Measurements from ENCODE around the gene NPIPB5. TPM values are rescaled to one million over a fixed set of nuclear protein-coding genes. Genes with fewer than 3 reads are reported as not detected.
"Not testable (repeated sequence)": the region's sequence is repeated elsewhere in the genome, so short reads cannot be mapped to it uniquely, and the experiment has no call there.

The NPIPB5 gene
- 100 to 1,000 TPM in 1 of 4 donors, 10 to 100 TPM in 3; 41.8 to 199 (median 77.1) TPM for total RNA-seq

DNA sequence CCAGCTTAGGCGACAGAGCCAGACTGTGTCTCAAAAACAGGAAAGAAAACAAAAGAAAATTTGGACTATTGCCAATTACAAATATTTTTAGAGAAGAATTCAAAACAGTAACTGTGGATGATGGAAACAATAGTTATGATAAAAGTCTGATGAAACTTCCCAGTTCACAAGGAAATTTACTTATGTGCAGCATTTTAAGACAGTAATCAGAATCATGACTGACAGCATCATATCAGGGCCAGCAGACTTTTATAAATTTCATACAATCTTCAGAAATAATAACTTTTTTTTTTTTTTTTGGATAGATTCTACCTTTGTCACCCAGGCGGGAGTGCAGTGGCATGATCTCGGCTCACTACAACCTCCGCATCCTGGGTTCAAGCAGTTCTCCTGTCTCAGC, at the start of gene NPIPB5:
Gene NPIPB5 (plus strand): TSS at position 301 of the 400 bp plus-strand sequence. CDS start 2,911 bp downstream, outside the sequence.
- H3K36me3 ChIP-seq; intact Hi-C loops (cut with DNase I); H3K27ac ChIP-seq (replicated peaks in 1 of 4); DNase-seq (ENCODE audit: extremely low spot score); H3K4me1 ChIP-seq; H3K27me3 ChIP-seq; H3K9me3 ChIP-seq; H3K4me3 ChIP-seq: not testable (repeated sequence)
- no CpG with 5 or more reads among the region's 4 CpGs for WGBS

DNA sequence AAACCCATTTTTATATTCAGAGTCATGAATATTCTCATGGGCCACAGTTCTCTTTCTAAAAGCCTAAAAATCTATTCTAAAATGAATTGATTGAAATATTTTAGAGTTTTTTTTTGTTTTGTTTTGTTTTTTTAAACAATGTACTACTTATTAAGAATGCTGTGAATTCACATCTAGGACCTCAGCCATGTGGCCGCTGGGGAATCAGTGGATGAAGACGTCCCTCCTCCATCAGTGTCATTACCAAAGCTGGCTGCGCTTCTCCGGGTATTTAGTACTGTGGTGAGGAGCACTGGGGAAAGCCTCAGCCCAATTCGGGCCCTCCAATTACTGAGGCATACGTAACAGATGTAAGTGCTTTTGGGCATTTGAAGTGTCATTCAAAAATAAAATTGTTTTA, 41.8 kb upstream of the NPIPB5 start:
- H3K27ac ChIP-seq (replicated peaks in 1 of 4); H3K36me3 ChIP-seq; H3K4me1 ChIP-seq; H3K4me3 ChIP-seq; intact Hi-C loops (cut with DNase I); H3K9me3 ChIP-seq; DNase-seq (ENCODE audit: extremely low spot score); H3K27me3 ChIP-seq: not testable (repeated sequence)
- WGBS: no CpG with 5 or more reads among the region's 6 CpGs

DNA sequence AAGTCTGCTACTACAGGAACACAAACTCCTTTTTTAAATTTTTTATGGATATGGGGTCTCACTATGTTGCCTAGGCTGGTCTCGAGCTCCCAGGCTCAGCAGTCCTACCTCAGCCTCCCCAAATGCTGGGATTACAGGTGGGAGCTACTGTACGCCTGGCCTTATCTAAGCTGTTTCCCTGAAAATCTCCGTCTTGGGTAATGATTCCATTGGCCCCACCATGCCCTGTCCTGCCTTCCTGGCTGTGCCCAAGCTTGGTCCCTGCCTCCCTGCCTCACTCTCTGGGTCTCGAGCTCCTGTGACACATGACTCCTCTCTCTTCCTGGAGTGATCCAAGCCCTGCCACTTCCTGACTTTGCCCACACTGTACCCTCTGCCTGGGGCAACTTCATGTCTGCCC, 27.3 kb downstream of the NPIPB5 start:
- H3K27ac ChIP-seq (replicated peaks in 1 of 4); DNase-seq (ENCODE audit: extremely low spot score); H3K4me1 ChIP-seq; intact Hi-C loops (cut with DNase I); H3K36me3 ChIP-seq; H3K27me3 ChIP-seq; H3K4me3 ChIP-seq; H3K9me3 ChIP-seq: not testable (repeated sequence)
- 87% methylated on average over 4 of the region's 4 CpGs for WGBS

DNA sequence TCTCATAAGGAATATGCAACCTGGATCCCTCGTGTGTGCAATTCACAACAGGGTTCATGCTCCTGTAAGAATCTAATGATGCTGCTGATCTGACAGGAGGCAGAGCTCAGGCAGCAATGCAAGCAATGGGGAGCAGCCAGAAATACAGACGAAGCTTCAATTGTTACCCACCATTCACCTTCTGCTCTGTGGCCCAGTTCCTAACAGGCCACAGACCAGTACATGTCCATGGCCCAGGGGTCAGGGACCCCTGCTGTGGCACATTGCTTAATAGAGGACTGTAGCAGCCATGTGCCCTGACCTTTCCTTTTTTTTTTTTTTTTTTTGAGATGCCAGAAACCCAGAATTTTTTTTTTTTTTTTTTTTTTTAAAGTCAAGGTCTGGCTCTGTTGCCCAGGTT, 34.1 kb downstream of the NPIPB5 start:
- DNase-seq (ENCODE audit: extremely low spot score); H3K36me3 ChIP-seq; intact Hi-C loops (cut with DNase I); H3K9me3 ChIP-seq; H3K27ac ChIP-seq (replicated peaks in 1 of 4); H3K27me3 ChIP-seq; H3K4me3 ChIP-seq; H3K4me1 ChIP-seq: not testable (repeated sequence)
- WGBS: no CpG with 5 or more reads among the region's 2 CpGs

DNA sequence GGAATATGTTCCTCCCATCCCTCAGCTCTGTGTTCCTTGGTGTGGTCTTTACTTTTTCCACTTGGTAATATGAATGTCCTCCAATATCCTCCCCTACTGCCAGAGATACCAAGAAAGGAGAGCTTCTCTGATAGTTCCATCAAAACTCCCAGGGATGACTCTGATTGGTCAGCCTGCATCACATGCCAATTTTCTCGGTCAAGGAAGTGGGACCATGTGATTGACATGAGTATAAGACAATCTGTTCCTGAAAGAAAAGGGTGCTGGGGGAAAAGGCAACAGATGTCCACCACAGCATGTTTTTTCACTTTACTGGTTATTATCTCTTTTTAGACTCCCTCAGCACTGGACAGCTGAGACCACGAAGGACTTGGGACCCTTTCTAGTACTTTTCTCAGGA, 35.9 kb downstream of the NPIPB5 start:
- WGBS: 75% methylated on average over 2 of the region's 2 CpGs
- H3K4me3 ChIP-seq, H3K9me3 ChIP-seq: not testable (repeated sequence)

DNA sequence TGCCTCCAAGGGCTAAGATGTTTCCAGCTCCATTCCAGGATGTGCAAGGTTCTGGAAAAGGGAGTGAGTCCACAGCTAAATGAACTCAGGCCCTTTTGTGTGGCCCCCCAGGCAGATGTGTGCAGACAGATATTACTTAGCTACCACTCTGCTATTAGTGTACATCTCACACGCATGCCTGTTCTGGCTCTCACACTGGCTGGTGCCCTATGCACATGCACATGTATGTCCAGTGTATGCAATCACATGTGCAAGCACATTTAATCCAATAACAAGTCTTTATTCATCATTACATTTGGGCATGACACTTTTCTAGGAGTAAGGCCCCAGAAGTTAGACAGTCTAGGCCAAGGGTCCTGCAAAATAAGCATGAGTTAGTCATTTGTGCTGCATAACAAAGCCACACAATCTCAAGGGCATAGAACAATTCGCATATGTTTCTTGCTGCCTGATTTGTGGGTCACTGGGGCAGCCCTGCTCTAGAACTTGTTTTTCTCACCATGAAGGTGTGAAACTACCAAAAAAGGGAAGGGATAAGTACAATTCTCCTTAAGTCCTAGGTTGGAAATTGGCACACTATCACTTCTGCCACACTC, 36.6 kb downstream of the NPIPB5 start:
- WGBS: 100% methylated on average over 2 of the region's 2 CpGs
- H3K27ac ChIP-seq (replicated peaks in 1 of 4); H3K9me3 ChIP-seq; H3K4me3 ChIP-seq; H3K4me1 ChIP-seq; intact Hi-C loops (cut with DNase I); H3K27me3 ChIP-seq; H3K36me3 ChIP-seq: not testable (repeated sequence)
- peak; percentile 70 for DNase-seq (ENCODE audit: extremely low spot score)

More for the DNA sequence above, 35.9 kb downstream of the NPIPB5 start:
- H3K36me3 ChIP-seq; H3K27ac ChIP-seq (replicated peaks in 1 of 4); H3K4me1 ChIP-seq; H3K27me3 ChIP-seq; intact Hi-C loops (cut with DNase I): not testable (repeated sequence)
- peak; percentile 53 for DNase-seq (ENCODE audit: extremely low spot score)

DNA sequence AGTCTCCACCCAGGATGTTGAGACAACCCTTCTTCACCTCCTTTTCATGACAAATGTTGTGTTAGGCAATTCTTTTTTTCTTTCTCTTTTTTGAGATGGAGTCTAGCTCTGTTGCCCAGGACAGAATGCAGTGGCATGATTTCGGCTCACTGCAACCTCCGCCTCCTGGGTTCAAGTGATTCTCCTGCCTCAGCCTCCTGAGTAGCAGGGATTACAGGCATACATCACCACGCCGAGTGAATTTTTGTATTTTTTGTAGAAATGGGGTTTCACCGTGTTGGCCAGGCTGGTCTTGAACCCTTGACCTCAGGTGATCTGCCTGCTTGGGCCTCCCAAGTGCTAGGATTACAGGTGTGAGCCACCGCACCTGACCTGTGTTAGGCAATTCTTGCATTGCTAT, 39.2 kb downstream of the NPIPB5 start:
- H3K27me3 ChIP-seq; H3K27ac ChIP-seq (replicated peaks in 1 of 4); H3K4me1 ChIP-seq; H3K36me3 ChIP-seq; intact Hi-C loops (cut with DNase I); H3K9me3 ChIP-seq; H3K4me3 ChIP-seq: not testable (repeated sequence)
- WGBS: 93% methylated on average over 4 of the region's 6 CpGs
- DNase-seq (ENCODE audit: extremely low spot score): peak; percentile 14

DNA sequence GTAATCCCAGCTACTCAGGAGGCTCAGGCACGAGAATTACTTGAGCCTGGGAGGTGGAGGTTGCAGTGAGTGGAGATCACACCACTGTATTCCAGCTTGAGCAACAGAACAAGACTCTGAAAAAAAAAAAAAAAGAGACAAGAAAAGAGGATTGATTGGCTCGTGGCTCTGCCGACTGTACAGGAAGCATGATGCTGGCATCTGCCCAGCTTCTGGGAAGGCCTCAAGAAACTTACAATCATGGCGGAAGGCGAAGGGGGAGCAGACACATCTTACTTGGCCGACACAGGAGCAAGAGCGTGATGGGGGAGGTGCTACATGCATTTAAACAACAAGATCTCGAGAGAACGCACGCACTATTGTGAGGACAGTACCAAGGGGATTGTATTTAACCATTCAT, 40.5 kb downstream of the NPIPB5 start:
- H3K9me3 ChIP-seq; intact Hi-C loops (cut with DNase I); H3K4me3 ChIP-seq; H3K27ac ChIP-seq (replicated peaks in 1 of 4); H3K4me1 ChIP-seq; H3K36me3 ChIP-seq; H3K27me3 ChIP-seq: not testable (repeated sequence)
- DNase-seq (ENCODE audit: extremely low spot score): peak; percentile 24
- WGBS: 78% methylated on average over 6 of the region's 10 CpGs

DNA sequence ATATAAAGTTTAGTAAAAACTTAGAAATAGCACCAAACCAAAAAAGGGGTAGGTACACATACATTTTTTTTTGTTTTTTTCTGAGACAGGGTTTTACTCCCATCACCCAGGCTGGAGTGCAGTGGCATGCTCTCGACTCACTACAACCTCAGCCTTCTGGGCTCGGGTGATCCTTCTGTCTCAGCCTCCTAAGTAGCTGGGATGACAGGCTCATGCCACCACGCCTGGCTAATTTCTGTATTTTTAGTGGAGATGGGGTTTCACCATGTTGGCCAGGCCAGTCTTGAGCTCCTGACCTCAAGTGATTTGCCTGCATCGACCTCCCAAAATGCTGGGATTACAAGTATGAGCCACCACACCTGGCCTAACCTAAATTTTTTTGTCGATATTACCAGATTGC, 41.0 kb downstream of the NPIPB5 start:
- H3K9me3 ChIP-seq; H3K4me3 ChIP-seq; H3K36me3 ChIP-seq; H3K4me1 ChIP-seq; H3K27ac ChIP-seq (replicated peaks in 1 of 4); H3K27me3 ChIP-seq; intact Hi-C loops (cut with DNase I): not testable (repeated sequence)
- 86% methylated on average over 5 of the region's 5 CpGs for WGBS
- peak; percentile 50 for DNase-seq (ENCODE audit: extremely low spot score)

DNA sequence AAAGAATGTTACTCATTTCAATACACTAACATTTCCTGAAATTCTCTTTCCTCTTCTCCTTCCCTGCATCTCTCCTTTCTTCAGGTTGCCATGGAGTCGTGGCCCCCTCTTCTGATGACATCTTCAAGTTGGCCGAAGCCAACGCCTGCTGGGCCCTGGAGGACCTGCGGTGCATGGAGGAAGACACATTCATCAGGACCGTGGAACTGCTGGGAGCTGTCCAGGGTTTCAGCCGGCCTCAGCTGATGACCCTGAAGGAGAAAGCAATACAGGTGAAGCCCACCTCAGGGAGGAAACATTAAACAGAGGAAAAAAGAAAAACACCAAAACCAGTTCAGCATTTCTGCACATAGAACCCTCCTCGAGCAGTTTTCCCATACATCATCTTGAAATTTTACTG, 46.1 kb downstream of the NPIPB5 start:
- H3K36me3 ChIP-seq; H3K4me1 ChIP-seq; H3K27ac ChIP-seq (replicated peaks in 1 of 4); DNase-seq (ENCODE audit: extremely low spot score); H3K27me3 ChIP-seq; H3K9me3 ChIP-seq; intact Hi-C loops (cut with DNase I); H3K4me3 ChIP-seq: not testable (repeated sequence)
- WGBS: no CpG with 5 or more reads among the region's 7 CpGs

Small RNA genes within 50 kb of the gene (small RNA-seq; reads per million reads assigned to genes)
- gene AC106788.1: 0 reads per million in 3 donors

Other genes with a start within 250 kb of the NPIPB5 start
- gene POLR3E, start 213.5 kb upstream of the NPIPB5 start, total RNA-seq: 10 to 100 TPM; 39.9 to 50.7 (median 49.0) TPM
- gene CDR2, start 136.3 kb upstream of the NPIPB5 start, total RNA-seq: 10 to 100 TPM; 37.0 to 54.0 (median 39.5) TPM

All from esophagus muscularis mucosa (tissue), 4 donors.